Neural cell (in vitro differentiated cells): ENCODE data around the gene LEO1.

ENCODE experiments used
- CTCF ChIP-seq: fragments of 450-650 bp; IDR thresholded peaks from 2 replicates; pipeline ENCODE4 v1.5.1; 2014; ENCODE audit warnings: antibody characterized with exemption, mild to moderate bottlenecking, moderate library complexity; ENCODE audit not compliant: poor library complexity, severe bottlenecking
- EZH2 ChIP-seq: fragments of 200-600, 300-800 bp; shearing (Covaris generic), sonication (generic); IDR thresholded peaks from 2 replicates; pipeline ENCODE4 v1.6.1; 2014; ENCODE audit warnings: antibody characterized with exemption, low read length, borderline replicate concordance, mild to moderate bottlenecking; ENCODE audit not compliant: insufficient read depth, poor library complexity, severe bottlenecking
- POLR2AphosphoS5 ChIP-seq: IDR thresholded peaks from 2 replicates; pipeline ENCODE4 v1.6.1; 2012
- RAD21 ChIP-seq: fragments of 450-650 bp; conservative IDR thresholded peaks from 2 replicates; pipeline ENCODE4 v1.6.1; 2014; ENCODE audit warnings: antibody characterized with exemption, mild to moderate bottlenecking, moderate library complexity
- REST ChIP-seq: IDR thresholded peaks from 2 replicates; pipeline ENCODE4 v1.6.1; 2012; ENCODE audit warnings: borderline replicate concordance
- SMC3 ChIP-seq: fragments of 450-650 bp; conservative IDR thresholded peaks from 2 replicates; pipeline ENCODE4 v1.6.1; 2014; ENCODE audit warnings: antibody characterized with exemption, mild to moderate bottlenecking, moderate library complexity; ENCODE audit not compliant: poor library complexity

DNA sequence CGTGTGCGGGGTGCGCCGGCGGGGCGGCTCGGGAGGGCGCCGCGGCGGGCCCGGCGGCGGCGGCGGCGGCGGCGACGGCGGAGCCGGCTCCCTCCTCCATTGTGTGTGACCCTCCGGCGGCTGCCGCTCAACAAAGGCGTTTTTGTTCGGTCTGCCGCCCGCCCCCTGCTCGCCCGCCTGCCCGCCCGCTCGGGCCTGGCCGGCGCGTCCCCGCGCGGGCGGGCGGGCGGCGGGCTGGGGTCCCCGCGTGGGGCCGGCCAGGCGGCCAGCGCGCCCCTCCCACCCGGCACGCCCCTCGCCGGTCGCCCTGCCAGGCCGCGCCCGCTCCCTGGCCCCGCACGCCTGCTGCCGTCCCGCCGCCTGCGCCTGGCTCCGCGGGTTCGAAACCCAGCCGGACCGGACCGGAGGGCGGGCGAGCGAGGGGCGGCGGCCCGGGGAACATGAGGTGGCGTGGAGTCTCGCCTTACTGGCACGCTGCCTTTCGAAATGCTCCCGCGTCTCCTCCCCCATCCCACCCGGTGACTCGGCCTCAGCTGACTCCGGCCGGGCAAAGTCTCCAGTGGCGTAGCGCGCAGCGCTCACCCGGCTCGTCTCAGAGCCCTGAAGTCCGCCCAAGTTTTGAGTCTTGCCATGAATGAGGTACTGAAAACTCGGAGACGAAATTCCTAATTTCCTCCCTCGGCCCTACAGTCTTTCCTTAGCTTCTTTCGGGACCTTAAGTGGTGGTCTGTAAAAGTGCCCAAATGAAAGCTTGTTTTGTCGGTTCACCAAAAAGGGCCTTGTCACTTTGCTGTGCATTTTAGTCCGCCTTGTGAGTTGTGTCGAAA lies 48.0 kb upstream of the LEO1 start:
- TF ChIP-seq REST (no peak), EZH2 (no peak), SMC3 (no peak), POLR2AphosphoS5 (peak; percentile 38), CTCF (no peak), RAD21 (no peak)
